Fibroblast of the aortic adventitia (primary cell): ENCODE data around the gene TMOD2. TPM values are rescaled to one million over a fixed set of nuclear protein-coding genes. Genes with fewer than 3 reads are reported as not detected.

ENCODE experiments used
- DNase-seq: peaks from one replicate; pipeline ENCODE4 v3.0.0-alpha.2; 2010; ENCODE audit warnings: low read depth
- H3K4me3 ChIP-seq: 2 replicates; pipeline ENCODE4 v1.5.1; 2011; ENCODE audit warnings: low read depth, mild to moderate bottlenecking, control low read depth, low read length, moderate library complexity
- total RNA-seq: library from RNA; depleted of rRNA; stranded (reverse); fragments of >200 nt; gene quantifications from 2 replicates; pipeline ENCODE4 v1.2.3, GENCODE V29; 2012; ENCODE audit warnings: low replicate concordance
- TF ChIP-seq, protein P1 (sequence below): IDR thresholded peaks from 2 replicates; pipeline ENCODE4 v1.5.1; 2011; ENCODE audit warnings: mild to moderate bottlenecking, low read length, control low read depth, inconsistent platforms; ENCODE audit not compliant: insufficient read depth

The TMOD2 gene
- total RNA-seq, 1 donor = 11.2 TPM

DNA sequence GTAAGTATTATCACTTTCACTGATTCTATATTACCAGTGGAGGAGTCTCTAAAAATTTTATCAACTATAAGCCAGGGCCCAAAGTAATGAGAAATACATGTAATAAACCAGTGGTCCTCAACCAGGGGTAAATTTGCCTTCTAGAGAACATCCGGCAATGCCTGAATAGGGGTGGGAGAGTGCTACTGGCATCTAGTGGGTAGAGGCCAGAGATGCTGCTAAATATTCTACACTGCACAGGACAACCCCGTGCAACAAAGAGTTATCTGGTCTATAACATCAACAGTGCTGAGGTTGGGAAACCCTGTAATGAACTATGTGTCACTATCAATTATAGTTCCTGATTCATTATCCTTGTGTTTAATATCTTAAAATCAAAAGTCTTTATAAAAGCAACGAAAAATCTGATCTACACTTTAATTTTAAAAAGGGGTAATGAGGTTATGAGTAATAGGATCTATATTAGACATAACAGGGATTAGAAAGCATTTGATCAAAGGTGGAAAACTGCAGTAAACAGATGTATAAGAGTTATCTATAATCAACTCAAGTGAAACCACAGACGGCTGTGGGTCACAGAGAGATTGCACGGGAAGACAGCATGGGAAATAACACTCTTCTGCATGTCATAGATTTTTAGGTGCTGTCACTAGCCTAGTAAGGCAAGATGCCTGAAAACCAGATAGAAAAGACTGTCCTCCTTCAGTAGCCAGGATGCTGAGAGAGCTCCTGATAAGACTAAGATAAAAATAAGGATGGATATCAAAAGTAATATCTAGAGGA, 16.0 kb upstream of the TMOD2 start:
- no peak for DNase-seq
- no peak overlapping the region for H3K4me3 ChIP-seq
- TF ChIP-seq, protein P1, sequence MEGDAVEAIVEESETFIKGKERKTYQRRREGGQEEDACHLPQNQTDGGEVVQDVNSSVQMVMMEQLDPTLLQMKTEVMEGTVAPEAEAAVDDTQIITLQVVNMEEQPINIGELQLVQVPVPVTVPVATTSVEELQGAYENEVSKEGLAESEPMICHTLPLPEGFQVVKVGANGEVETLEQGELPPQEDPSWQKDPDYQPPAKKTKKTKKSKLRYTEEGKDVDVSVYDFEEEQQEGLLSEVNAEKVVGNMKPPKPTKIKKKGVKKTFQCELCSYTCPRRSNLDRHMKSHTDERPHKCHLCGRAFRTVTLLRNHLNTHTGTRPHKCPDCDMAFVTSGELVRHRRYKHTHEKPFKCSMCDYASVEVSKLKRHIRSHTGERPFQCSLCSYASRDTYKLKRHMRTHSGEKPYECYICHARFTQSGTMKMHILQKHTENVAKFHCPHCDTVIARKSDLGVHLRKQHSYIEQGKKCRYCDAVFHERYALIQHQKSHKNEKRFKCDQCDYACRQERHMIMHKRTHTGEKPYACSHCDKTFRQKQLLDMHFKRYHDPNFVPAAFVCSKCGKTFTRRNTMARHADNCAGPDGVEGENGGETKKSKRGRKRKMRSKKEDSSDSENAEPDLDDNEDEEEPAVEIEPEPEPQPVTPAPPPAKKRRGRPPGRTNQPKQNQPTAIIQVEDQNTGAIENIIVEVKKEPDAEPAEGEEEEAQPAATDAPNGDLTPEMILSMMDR = peak; percentile 5

DNA sequence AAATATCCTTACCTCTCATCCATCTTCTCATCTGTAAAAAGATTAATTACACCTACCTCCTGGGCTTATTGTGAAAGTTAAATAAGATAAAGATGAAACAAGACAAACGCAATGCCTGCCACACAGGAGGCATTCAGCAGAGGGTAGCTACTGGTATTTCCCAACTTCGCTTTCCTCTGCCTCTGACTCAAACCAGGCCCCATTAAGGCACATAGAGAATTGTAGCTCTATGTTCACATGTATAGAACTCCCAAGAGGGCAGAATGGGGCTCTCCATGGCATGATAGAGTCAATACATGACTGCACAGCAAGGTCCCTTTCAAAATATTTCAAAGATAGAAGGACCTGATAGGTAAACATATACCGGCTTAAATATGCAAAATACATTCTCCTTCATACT, 15.3 kb upstream of the TMOD2 start:
- DNase-seq = no peak
- TF ChIP-seq, protein P1 = no peak
- no peak overlapping the region for H3K4me3 ChIP-seq

DNA sequence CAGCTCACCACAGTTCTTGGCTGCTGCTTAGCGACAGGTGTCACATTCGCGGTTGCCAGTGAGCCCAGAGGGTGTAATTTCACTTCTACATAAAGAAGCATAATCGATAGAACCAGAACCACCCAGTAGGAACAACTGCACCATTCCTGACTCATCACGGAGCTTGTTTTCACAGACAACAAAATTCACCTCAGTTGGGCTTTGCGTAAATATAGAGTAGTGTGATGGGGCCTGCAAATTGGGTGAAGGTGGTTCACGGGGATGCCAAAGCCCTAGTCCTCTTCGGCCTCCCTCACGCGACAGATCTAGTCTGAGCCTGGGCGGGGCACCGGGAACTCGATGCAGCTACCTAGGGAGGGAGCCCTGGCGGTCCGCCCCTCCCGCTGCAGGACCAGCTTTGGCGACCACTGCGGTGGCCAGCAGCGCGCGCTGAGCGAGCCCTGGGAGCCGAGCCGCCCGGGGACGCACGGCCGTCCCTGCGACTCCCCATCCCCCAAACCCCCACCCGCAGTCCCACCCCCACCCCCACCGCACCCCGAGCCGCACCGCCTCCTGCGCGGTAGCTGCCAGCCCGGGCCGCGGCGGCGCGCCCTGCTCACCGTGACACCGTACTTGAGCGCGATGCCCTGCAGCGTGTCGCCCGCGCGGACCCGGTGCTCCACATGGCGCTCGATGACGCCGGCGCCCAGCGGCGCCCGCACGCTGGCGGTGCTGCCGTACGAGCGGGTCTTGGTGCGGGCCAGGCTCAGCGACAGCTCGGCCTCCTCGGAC, 14.5 kb upstream of the TMOD2 start:
- TF ChIP-seq, protein P1 = no peak
- peak overlapping the region; percentile 73 for H3K4me3 ChIP-seq
- no peak for DNase-seq

DNA sequence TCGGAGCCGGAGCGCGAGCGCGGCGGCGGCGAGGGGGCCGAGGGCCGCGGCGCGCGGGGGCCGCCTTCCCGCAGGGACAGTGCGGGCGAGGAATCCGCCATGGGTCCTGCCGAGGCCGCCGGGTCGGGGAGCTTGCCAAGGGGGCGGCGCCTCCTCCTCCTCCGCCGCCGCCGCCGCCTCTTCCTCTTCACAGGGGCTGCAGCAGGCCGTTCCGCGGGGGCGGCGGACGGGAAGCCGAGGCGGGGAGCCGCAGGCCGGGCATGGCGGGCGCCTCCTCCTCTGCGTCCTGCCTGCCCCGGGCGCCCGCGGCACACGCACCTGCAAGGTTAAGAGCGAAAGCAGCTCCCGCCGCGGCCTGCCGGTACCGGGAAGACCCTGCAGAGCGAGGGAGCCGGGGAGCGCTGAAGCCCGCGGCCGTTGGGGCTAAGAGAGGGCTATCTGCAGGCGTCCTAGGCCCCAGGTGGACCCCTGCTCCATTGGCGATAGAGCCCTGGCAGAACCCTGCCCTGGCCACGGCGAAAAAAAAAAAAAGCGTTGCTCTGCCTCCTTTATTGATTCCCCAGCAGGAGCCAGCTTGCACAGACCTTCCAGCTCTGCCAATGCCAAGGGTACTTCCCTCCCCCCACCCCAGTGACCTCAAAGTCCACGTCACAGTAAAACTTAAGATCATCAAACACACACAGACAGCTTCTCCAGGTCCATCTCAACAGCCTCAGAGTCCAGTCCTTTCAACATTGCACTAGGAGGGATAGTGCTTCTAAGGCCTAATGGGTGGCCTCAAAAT, 13.7 kb upstream of the TMOD2 start, which contains the start of gene LYSMD2:
Gene LYSMD2, minus strand, starts transcription at position 134 of the 784 bp plus-strand sequence. Its CDS starts 33 bp downstream, at position 101.
- peak within 1 kb of the TSS; percentile 73 for H3K4me3 ChIP-seq
- TF ChIP-seq, protein P1 = no peak
- DNase-seq = no peak

DNA sequence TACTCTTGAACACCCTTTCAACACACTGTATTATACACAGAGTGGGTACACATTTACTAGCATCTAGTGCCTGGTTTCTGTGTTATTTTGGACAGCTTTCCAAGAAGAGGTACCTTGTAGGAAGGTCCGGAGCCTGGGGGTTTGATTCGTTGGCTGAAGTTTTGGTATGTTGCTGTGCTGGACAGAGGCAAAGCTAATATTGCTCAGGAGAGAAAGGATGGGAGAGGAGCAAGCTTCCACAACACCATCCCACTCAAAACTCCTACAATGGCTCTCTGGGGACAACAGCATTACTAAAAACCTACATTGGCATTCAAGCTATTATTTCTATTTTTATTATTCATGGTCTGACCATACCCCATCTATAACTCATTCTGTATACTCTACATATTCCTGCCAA, 12.8 kb upstream of the TMOD2 start:
- TF ChIP-seq, protein P1 = no peak
- DNase-seq = no peak
- H3K4me3 ChIP-seq = no peak overlapping the region

DNA sequence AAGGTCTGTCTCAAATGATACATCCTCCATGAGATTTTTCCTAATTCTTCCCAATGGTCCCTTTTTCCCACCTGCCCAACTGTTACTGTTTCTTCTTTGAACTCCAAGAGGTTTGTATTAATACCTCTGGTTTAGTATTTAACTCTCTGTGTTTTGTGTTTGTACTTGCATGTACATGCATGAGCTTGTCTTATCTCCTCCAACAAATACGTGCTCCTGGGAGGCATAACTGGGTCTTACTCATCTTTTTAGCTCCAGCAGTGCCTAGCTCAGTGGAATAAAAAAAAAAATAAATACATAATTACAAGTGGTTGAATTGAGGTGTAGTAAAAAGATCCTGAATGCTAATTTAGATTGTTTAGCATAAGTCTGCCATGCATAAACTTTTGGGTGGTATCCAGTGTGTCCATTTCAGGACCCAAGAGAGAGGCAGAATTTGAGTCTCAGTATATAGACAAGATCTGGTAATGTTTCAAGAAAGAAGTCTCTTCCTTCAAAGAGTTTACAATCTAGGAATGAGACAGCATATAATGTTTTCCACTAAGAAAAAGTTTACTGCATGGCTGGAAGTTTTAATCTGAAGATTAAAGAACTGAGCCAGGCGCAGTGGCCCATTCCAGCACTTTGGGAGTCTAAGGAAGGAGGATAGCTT, 12.2 kb upstream of the TMOD2 start:
- DNase-seq = no peak
- H3K4me3 ChIP-seq = no peak overlapping the region
- TF ChIP-seq, protein P1 = no peak
